ENCODE measurements around the gene CNTN6. TPM values are rescaled to one million over a fixed set of nuclear protein-coding genes. Genes with fewer than 3 reads are reported as not detected.

The CNTN6 gene
- polyA plus RNA-seq, 1 donor (not counting 4 experiments of a cell fraction or from before 2014, with no cell fraction given), result not detected

GRCh38 chr3:1164101-1164500 is 71.3 kb downstream of the CNTN6 start:
- no peaks in the 10 kb centered on the region for H3K27me3 ChIP-seq (ENCODE audit: control insufficient read depth, extremely low read depth, insufficient read depth, low read length)
- H3K4me1 ChIP-seq (ENCODE audit: control insufficient read depth, extremely low read depth, insufficient read depth, low read length), result no peaks in the 10 kb centered on the region
- no peak overlapping the region for H2AFZ ChIP-seq (ENCODE audit: control insufficient read depth, low read length)
- TF ChIP-seq CTCF (optimal IDR thresholded peaks at IDR 0.05 in 1 of 3, IDR thresholded peaks at IDR 0.05 in 1 of 3, conservative IDR thresholded peaks at IDR 0.05 in 1 of 3; ENCODE audit: extremely low read depth in 1 of 3, insufficient read depth in 2 of 3, low read length in 3 of 3), result no peak
- no peak for TF ChIP-seq EZH2 (IDR thresholded peaks at IDR 0.05; ENCODE audit: low read length)
- no peaks in the 10 kb centered on the region for H3K9me3 ChIP-seq (ENCODE audit: control insufficient read depth, low read depth, low read length)
- FAIRE-seq, result no peak
- H4K20me1 ChIP-seq (ENCODE audit: control insufficient read depth, extremely low read depth, insufficient read depth, low read length), result no peaks in the 10 kb centered on the region
- dilution Hi-C loops (cut with MboI; ENCODE audit: extremely low pct_ligation_motif_present, low sequenced_read_pairs), result no loop called here
- H3K36me3 ChIP-seq (ENCODE audit: control insufficient read depth in 2 of 2, extremely low read depth in 1 of 2, insufficient read depth in 2 of 2, low read length in 2 of 2), result no peaks in the 10 kb centered on the region
- no peak overlapping the region for H3K9ac ChIP-seq (ENCODE audit: control insufficient read depth, extremely low read depth, insufficient read depth, low read length)
- H3K79me2 ChIP-seq (ENCODE audit: control insufficient read depth, insufficient read depth, low read length), result no peaks in the 10 kb centered on the region
- H3K4me2 ChIP-seq (ENCODE audit: control insufficient read depth, extremely low read depth, insufficient read depth, low read depth, low read length), result no peak overlapping the region
- H3K27ac ChIP-seq (ENCODE audit: control insufficient read depth, insufficient read depth, low read length), result no peak overlapping the region
- H3K9me1 ChIP-seq (ENCODE audit: control insufficient read depth, extremely low read depth, insufficient read depth, low read length), result no peaks in the 10 kb centered on the region
- H3K4me3 ChIP-seq (ENCODE audit: control insufficient read depth in 2 of 3, extremely low read depth in 1 of 3, insufficient read depth in 2 of 3, low read depth in 1 of 3, low read length in 3 of 3), result no peak overlapping the region
- no peak for DNase-seq (ENCODE audit: low read depth, low spot score)

- Histone ChIP-seq H2AFZ (ENCODE audit: control insufficient read depth, low read length) (no peak overlapping the region), H3K9me3 (ENCODE audit: control insufficient read depth, low read depth, low read length) (no peaks in the 10 kb centered on the region), H3K4me3 (ENCODE audit: control insufficient read depth in 2 of 3, extremely low read depth in 1 of 3, insufficient read depth in 2 of 3, low read depth in 1 of 3, low read length in 3 of 3) (no peak overlapping the region), H3K79me2 (ENCODE audit: control insufficient read depth, insufficient read depth, low read length) (no peaks in the 10 kb centered on the region), H3K27me3 (ENCODE audit: control insufficient read depth, extremely low read depth, insufficient read depth, low read length) (no peaks in the 10 kb centered on the region), H3K4me2 (ENCODE audit: control insufficient read depth, extremely low read depth, insufficient read depth, low read depth, low read length) (no peak overlapping the region), H4K20me1 (ENCODE audit: control insufficient read depth, extremely low read depth, insufficient read depth, low read length) (no peaks in the 10 kb centered on the region), H3K4me1 (ENCODE audit: control insufficient read depth, extremely low read depth, insufficient read depth, low read length) (no peaks in the 10 kb centered on the region), H3K9ac (ENCODE audit: control insufficient read depth, extremely low read depth, insufficient read depth, low read length) (no peak overlapping the region), H3K9me1 (ENCODE audit: control insufficient read depth, extremely low read depth, insufficient read depth, low read length) (no peaks in the 10 kb centered on the region), H3K36me3 (ENCODE audit: control insufficient read depth in 2 of 2, extremely low read depth in 1 of 2, insufficient read depth in 2 of 2, low read length in 2 of 2) (no peaks in the 10 kb centered on the region), H3K27ac (ENCODE audit: control insufficient read depth, insufficient read depth, low read length) (no peak overlapping the region)
- DNase-seq (ENCODE audit: low read depth, low spot score) (no peak), FAIRE-seq (no peak)
- dilution Hi-C loops (cut with MboI; ENCODE audit: extremely low pct_ligation_motif_present, low sequenced_read_pairs), result no loop called here
- TF ChIP-seq EZH2 (IDR thresholded peaks at IDR 0.05; ENCODE audit: low read length), result no peak
- TF ChIP-seq CTCF (optimal IDR thresholded peaks at IDR 0.05 in 1 of 3, IDR thresholded peaks at IDR 0.05 in 1 of 3, conservative IDR thresholded peaks at IDR 0.05 in 1 of 3; ENCODE audit: extremely low read depth in 1 of 3, insufficient read depth in 2 of 3, low read length in 3 of 3), result no peak
These were observed 78.5 kb downstream of the CNTN6 start for GRCh38 chr3:1171320-1171719.

Data from keratinocyte (primary cell).